ENCODE data around the gene C10orf62.
A peak's percentile ranks its signal among the peaks of the same experiment; 100 is the strongest.

The C10orf62 gene

DNA sequence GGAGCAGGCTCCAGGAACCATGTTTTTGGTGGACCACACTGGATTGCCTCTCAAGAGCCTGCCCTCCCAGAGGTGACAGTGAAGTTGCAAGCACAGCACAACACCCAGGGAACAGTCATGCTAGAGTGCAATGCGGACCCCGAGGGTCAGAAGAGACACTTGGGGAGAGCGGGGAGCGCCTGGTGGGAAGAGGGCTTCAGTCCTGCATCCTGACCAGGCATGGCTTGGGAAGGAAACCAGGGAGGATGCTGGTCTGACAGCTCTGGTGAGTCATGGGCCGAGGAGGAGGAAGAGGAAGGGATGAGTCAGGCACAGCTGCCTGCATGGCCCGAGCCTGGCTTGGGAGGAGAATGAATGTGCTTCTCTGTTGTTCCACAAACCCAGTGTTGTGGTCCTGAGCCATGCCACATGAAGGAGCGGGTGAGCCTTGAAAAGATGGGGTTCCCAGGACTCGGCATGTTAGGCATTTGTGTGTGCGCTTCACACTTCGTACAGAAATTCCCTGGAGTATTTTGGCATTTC lies 46.4 kb upstream of the C10orf62 start (continued):
- TF ChIP-seq ZNF169 (tag by site-specific recombination; IDR thresholded peaks at IDR 0.05) = no peak
- TF ChIP-seq ZNF121 (tag by site-specific recombination; IDR thresholded peaks at IDR 0.05) = no peak
- no peak for TF ChIP-seq ZSCAN16 (tag by site-specific recombination; IDR thresholded peaks at IDR 0.05)
- TF ChIP-seq, protein P1, sequence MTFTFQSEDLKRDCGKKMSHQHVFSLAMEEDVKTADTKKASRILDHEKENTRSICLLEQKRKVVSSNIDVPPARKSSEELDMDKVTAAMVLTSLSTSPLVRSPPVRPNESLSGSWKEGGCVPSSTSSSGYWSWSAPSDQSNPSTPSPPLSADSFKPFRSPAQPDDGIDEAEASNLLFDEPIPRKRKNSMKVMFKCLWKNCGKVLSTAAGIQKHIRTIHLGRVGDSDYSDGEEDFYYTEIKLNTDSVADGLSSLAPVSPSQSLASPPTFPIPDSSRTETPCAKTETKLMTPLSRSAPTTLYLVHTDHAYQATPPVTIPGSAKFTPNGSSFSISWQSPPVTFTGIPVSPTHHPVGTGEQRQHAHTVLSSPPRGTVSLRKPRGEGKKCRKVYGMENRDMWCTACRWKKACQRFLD (tag by site-specific recombination; IDR thresholded peaks at IDR 0.05) = no peak
- TF ChIP-seq, protein P2, sequence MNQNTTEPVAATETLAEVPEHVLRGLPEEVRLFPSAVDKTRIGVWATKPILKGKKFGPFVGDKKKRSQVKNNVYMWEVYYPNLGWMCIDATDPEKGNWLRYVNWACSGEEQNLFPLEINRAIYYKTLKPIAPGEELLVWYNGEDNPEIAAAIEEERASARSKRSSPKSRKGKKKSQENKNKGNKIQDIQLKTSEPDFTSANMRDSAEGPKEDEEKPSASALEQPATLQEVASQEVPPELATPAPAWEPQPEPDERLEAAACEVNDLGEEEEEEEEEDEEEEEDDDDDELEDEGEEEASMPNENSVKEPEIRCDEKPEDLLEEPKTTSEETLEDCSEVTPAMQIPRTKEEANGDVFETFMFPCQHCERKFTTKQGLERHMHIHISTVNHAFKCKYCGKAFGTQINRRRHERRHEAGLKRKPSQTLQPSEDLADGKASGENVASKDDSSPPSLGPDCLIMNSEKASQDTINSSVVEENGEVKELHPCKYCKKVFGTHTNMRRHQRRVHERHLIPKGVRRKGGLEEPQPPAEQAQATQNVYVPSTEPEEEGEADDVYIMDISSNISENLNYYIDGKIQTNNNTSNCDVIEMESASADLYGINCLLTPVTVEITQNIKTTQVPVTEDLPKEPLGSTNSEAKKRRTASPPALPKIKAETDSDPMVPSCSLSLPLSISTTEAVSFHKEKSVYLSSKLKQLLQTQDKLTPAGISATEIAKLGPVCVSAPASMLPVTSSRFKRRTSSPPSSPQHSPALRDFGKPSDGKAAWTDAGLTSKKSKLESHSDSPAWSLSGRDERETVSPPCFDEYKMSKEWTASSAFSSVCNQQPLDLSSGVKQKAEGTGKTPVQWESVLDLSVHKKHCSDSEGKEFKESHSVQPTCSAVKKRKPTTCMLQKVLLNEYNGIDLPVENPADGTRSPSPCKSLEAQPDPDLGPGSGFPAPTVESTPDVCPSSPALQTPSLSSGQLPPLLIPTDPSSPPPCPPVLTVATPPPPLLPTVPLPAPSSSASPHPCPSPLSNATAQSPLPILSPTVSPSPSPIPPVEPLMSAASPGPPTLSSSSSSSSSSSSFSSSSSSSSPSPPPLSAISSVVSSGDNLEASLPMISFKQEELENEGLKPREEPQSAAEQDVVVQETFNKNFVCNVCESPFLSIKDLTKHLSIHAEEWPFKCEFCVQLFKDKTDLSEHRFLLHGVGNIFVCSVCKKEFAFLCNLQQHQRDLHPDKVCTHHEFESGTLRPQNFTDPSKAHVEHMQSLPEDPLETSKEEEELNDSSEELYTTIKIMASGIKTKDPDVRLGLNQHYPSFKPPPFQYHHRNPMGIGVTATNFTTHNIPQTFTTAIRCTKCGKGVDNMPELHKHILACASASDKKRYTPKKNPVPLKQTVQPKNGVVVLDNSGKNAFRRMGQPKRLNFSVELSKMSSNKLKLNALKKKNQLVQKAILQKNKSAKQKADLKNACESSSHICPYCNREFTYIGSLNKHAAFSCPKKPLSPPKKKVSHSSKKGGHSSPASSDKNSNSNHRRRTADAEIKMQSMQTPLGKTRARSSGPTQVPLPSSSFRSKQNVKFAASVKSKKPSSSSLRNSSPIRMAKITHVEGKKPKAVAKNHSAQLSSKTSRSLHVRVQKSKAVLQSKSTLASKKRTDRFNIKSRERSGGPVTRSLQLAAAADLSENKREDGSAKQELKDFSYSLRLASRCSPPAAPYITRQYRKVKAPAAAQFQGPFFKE (tag by site-specific recombination; IDR thresholded peaks at IDR 0.05; ENCODE audit: borderline replicate concordance) = no peak
- TF ChIP-seq, protein P3, sequence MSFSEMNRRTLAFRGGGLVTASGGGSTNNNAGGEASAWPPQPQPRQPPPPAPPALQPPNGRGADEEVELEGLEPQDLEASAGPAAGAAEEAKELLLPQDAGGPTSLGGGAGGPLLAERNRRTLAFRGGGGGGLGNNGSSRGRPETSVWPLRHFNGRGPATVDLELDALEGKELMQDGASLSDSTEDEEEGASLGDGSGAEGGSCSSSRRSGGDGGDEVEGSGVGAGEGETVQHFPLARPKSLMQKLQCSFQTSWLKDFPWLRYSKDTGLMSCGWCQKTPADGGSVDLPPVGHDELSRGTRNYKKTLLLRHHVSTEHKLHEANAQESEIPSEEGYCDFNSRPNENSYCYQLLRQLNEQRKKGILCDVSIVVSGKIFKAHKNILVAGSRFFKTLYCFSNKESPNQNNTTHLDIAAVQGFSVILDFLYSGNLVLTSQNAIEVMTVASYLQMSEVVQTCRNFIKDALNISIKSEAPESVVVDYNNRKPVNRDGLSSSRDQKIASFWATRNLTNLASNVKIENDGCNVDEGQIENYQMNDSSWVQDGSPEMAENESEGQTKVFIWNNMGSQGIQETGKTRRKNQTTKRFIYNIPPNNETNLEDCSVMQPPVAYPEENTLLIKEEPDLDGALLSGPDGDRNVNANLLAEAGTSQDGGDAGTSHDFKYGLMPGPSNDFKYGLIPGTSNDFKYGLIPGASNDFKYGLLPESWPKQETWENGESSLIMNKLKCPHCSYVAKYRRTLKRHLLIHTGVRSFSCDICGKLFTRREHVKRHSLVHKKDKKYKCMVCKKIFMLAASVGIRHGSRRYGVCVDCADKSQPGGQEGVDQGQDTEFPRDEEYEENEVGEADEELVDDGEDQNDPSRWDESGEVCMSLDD (tag by site-specific recombination; IDR thresholded peaks at IDR 0.05) = no peak
- TF ChIP-seq ZNF48 (tag by site-specific recombination; IDR thresholded peaks at IDR 0.05) = no peak
- TF ChIP-seq, protein P4, sequence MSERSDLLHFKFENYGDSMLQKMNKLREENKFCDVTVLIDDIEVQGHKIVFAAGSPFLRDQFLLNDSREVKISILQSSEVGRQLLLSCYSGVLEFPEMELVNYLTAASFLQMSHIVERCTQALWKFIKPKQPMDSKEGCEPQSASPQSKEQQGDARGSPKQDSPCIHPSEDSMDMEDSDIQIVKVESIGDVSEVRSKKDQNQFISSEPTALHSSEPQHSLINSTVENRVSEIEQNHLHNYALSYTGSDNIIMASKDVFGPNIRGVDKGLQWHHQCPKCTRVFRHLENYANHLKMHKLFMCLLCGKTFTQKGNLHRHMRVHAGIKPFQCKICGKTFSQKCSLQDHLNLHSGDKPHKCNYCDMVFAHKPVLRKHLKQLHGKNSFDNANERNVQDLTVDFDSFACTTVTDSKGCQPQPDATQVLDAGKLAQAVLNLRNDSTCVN (tag by site-specific recombination; optimal IDR thresholded peaks at IDR 0.05) = no peak
- TF ChIP-seq, protein P5, sequence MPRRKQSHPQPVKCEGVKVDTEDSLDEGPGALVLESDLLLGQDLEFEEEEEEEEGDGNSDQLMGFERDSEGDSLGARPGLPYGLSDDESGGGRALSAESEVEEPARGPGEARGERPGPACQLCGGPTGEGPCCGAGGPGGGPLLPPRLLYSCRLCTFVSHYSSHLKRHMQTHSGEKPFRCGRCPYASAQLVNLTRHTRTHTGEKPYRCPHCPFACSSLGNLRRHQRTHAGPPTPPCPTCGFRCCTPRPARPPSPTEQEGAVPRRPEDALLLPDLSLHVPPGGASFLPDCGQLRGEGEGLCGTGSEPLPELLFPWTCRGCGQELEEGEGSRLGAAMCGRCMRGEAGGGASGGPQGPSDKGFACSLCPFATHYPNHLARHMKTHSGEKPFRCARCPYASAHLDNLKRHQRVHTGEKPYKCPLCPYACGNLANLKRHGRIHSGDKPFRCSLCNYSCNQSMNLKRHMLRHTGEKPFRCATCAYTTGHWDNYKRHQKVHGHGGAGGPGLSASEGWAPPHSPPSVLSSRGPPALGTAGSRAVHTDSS (tag by site-specific recombination; IDR thresholded peaks at IDR 0.05) = peak; percentile 93
- no peak for TF ChIP-seq ZBTB7A (tag by site-specific recombination; IDR thresholded peaks at IDR 0.05; ENCODE audit: low read depth)
- no peak for TF ChIP-seq ZNF239 (tag by site-specific recombination; IDR thresholded peaks at IDR 0.05)
- TF ChIP-seq, protein P6, sequence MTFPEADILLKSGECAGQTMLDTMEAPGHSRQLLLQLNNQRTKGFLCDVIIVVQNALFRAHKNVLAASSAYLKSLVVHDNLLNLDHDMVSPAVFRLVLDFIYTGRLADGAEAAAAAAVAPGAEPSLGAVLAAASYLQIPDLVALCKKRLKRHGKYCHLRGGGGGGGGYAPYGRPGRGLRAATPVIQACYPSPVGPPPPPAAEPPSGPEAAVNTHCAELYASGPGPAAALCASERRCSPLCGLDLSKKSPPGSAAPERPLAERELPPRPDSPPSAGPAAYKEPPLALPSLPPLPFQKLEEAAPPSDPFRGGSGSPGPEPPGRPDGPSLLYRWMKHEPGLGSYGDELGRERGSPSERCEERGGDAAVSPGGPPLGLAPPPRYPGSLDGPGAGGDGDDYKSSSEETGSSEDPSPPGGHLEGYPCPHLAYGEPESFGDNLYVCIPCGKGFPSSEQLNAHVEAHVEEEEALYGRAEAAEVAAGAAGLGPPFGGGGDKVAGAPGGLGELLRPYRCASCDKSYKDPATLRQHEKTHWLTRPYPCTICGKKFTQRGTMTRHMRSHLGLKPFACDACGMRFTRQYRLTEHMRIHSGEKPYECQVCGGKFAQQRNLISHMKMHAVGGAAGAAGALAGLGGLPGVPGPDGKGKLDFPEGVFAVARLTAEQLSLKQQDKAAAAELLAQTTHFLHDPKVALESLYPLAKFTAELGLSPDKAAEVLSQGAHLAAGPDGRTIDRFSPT (tag by site-specific recombination; IDR thresholded peaks at IDR 0.05) = peak; percentile 56; the same call in 1 of the 2 replicates
- TF ChIP-seq ZNF549 (tag by site-specific recombination; IDR thresholded peaks at IDR 0.05) = no peak
- TF ChIP-seq ZNF311 (tag by site-specific recombination; IDR thresholded peaks at IDR 0.05; ENCODE audit: borderline replicate concordance) = no peak
- TF ChIP-seq ZNF146 (tag by site-specific recombination; IDR thresholded peaks at IDR 0.05) = no peak
- no peak for TF ChIP-seq ZNF654 (tag by site-specific recombination; IDR thresholded peaks at IDR 0.05; ENCODE audit: low read depth)
- TF ChIP-seq ZNF394 (tag by site-specific recombination; IDR thresholded peaks at IDR 0.05; ENCODE audit: borderline replicate concordance) = no peak
- TF ChIP-seq KLF7 (tag by site-specific recombination; IDR thresholded peaks at IDR 0.05; ENCODE audit: borderline replicate concordance) = no peak
- no peak for TF ChIP-seq ZNF473 (tag by site-specific recombination; IDR thresholded peaks at IDR 0.05)
- TF ChIP-seq ZNF510 (tag by site-specific recombination; IDR thresholded peaks at IDR 0.05; ENCODE audit: insufficient replicate concordance) = no peak
- TF ChIP-seq, protein P7, sequence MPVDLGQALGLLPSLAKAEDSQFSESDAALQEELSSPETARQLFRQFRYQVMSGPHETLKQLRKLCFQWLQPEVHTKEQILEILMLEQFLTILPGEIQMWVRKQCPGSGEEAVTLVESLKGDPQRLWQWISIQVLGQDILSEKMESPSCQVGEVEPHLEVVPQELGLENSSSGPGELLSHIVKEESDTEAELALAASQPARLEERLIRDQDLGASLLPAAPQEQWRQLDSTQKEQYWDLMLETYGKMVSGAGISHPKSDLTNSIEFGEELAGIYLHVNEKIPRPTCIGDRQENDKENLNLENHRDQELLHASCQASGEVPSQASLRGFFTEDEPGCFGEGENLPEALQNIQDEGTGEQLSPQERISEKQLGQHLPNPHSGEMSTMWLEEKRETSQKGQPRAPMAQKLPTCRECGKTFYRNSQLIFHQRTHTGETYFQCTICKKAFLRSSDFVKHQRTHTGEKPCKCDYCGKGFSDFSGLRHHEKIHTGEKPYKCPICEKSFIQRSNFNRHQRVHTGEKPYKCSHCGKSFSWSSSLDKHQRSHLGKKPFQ (tag by site-specific recombination; IDR thresholded peaks at IDR 0.05) = no peak
- no peak; the same call in 1 of the 2 replicates for TF ChIP-seq ZNF76 (tag by site-specific recombination; IDR thresholded peaks at IDR 0.05; ENCODE audit: borderline replicate concordance, low read depth)
- no peak for TF ChIP-seq ZNF423 (tag by site-specific recombination; IDR thresholded peaks at IDR 0.05)

Measured in HEK293 (cell line).